ENCODE measurements around the gene CDK12.

GRCh38 chr17:39540611-39541010, 79.3 kb downstream of the CDK12 start:
- TF ChIP-seq CTCF (conservative IDR thresholded peaks at IDR 0.05 in 1 of 2, IDR thresholded peaks at IDR 0.05 in 1 of 2; ENCODE audit: low read depth in 1 of 2, low read length in 2 of 2) (no peak), EZH2 (IDR thresholded peaks at IDR 0.05; ENCODE audit: low read length, missing control alignments) (no peak)

Data from fibroblast of lung (primary cell).